Measurements from ENCODE around the gene ACSL5.

ACSL5 gene

GRCh38 chr10:112456533-112456932 is 82.6 kb downstream of the ACSL5 start:
- TF ChIP-seq CTCF (IDR thresholded peaks at IDR 0.05): no peak

- TF ChIP-seq CTCF (IDR thresholded peaks at IDR 0.05): no peak
Measured at GRCh38 chr10:112460366-112460765, 86.5 kb downstream of the ACSL5 start.

- no peak for TF ChIP-seq CTCF (IDR thresholded peaks at IDR 0.05)
Measured at GRCh38 chr10:112461029-112461887, 87.3 kb downstream of the ACSL5 start.

- no peak for TF ChIP-seq CTCF (IDR thresholded peaks at IDR 0.05)
Measured at GRCh38 chr10:112465299-112465883, 91.5 kb downstream of the ACSL5 start.

GRCh38 chr10:112466802-112467201 is 92.9 kb downstream of the ACSL5 start:
- TF ChIP-seq CTCF (IDR thresholded peaks at IDR 0.05): no peak

GRCh38 chr10:112467541-112468075 is 93.7 kb downstream of the ACSL5 start:
- TF ChIP-seq CTCF (IDR thresholded peaks at IDR 0.05): no peak

- TF ChIP-seq CTCF (IDR thresholded peaks at IDR 0.05): peak; percentile 80
Measured at GRCh38 chr10:112471878-112472487, 98.1 kb downstream of the ACSL5 start.
